ENCODE measurements around the gene SLC38A10.

Gene SLC38A10

DNA sequence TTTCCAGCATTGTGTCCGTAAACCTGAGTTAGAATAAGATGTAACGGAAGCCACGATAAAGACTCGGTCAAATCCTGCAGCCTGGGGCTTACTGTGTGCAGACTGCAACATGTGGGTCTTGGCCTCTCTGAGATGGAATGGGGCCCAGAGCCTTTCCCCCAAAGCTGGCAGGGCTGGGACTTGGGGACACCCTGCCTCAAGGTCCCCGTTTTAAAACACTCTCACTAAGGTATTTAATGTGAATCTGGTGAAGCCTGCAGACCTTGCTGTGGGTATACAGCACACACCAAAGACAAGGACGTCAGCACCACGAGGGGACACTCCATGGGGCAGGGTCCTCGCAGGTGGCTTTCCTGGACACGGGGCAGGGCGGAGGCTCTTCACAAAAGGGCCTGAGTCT is 53.9 kb downstream of the SLC38A10 start:
- Histone ChIP-seq H3K9me3 (ENCODE audit: control insufficient read depth, insufficient read depth, low read length) (no peaks in the 10 kb centered on the region), H4K20me1 (ENCODE audit: control insufficient read depth, insufficient read depth, low read depth, low read length) (peaks cover 11% of the 10 kb centered on the region; the same call in 1 of the 2 replicates), H3K27me3 (ENCODE audit: control insufficient read depth, low read length) (no peaks in the 10 kb centered on the region), H3K36me3 (ENCODE audit: control insufficient read depth, low read length) (peaks cover 45% of the 10 kb centered on the region), H3K4me1 (ENCODE audit: control insufficient read depth, low read length) (peaks cover 52% of the 10 kb centered on the region), H3K4me2 (ENCODE audit: low read length) (peak overlapping the region; percentile 99), H3K27ac (ENCODE audit: low read depth, low read length) (no peak overlapping the region), H3K79me2 (ENCODE audit: control insufficient read depth, low read length) (peaks cover 56% of the 10 kb centered on the region), H3K9me2 (replicated peaks; ENCODE audit: control insufficient read depth, low read length) (no peaks in the 10 kb centered on the region), H3K4me3 (ENCODE audit: low read length) (peak overlapping the region; percentile 95), H3F3A (ENCODE audit: control insufficient read depth, insufficient read depth) (peaks cover 7% of the 10 kb centered on the region; the same call in 1 of the 2 replicates)
- TF ChIP-seq, protein P1, sequence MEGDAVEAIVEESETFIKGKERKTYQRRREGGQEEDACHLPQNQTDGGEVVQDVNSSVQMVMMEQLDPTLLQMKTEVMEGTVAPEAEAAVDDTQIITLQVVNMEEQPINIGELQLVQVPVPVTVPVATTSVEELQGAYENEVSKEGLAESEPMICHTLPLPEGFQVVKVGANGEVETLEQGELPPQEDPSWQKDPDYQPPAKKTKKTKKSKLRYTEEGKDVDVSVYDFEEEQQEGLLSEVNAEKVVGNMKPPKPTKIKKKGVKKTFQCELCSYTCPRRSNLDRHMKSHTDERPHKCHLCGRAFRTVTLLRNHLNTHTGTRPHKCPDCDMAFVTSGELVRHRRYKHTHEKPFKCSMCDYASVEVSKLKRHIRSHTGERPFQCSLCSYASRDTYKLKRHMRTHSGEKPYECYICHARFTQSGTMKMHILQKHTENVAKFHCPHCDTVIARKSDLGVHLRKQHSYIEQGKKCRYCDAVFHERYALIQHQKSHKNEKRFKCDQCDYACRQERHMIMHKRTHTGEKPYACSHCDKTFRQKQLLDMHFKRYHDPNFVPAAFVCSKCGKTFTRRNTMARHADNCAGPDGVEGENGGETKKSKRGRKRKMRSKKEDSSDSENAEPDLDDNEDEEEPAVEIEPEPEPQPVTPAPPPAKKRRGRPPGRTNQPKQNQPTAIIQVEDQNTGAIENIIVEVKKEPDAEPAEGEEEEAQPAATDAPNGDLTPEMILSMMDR (IDR thresholded peaks at IDR 0.05; ENCODE audit: low read depth, low read length, poor library complexity, severe bottlenecking), result no peak
- TF ChIP-seq EZH2phosphoT487 (IDR thresholded peaks at IDR 0.05; ENCODE audit: borderline replicate concordance, low read length), result no peak

DNA sequence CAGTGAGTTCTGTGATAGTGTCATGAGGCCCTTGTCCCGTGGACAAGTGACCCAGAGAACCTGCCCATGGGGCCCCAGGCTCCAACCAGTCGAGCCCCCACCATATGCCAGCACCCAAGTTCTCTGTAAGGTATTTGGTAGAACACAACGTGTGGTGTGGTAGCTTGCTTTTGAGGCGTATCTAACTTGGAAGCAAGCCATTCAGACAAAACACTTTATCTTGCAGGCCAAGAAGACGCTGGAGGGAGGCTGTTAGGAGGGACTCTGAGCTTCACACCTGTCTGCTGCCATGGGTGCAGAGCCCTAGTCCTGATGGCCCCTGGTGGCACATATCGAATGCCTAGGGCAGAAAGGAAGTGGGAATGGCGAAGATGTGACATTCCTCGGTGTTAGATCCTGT is 54.3 kb downstream of the SLC38A10 start:
- Histone ChIP-seq H3K27ac (ENCODE audit: low read depth, low read length) (peak overlapping the region; percentile 58; the same call in 1 of the 2 replicates), H3K4me1 (ENCODE audit: control insufficient read depth, low read length) (peaks cover 50% of the 10 kb centered on the region), H3K9me3 (ENCODE audit: control insufficient read depth, insufficient read depth, low read length) (no peaks in the 10 kb centered on the region), H3K4me2 (ENCODE audit: low read length) (peak overlapping the region; percentile 99), H3K79me2 (ENCODE audit: control insufficient read depth, low read length) (peaks cover 56% of the 10 kb centered on the region), H3K36me3 (ENCODE audit: control insufficient read depth, low read length) (peaks cover 45% of the 10 kb centered on the region), H3K9me2 (replicated peaks; ENCODE audit: control insufficient read depth, low read length) (no peaks in the 10 kb centered on the region), H3K4me3 (ENCODE audit: low read length) (peak overlapping the region; percentile 95), H3F3A (ENCODE audit: control insufficient read depth, insufficient read depth) (peaks cover 7% of the 10 kb centered on the region; the same call in 1 of the 2 replicates), H4K20me1 (ENCODE audit: control insufficient read depth, insufficient read depth, low read depth, low read length) (peaks cover 11% of the 10 kb centered on the region; the same call in 1 of the 2 replicates), H3K27me3 (ENCODE audit: control insufficient read depth, low read length) (no peaks in the 10 kb centered on the region)
- TF ChIP-seq, protein P1 (IDR thresholded peaks at IDR 0.05; ENCODE audit: low read depth, low read length, poor library complexity, severe bottlenecking), result no peak
- no peak for TF ChIP-seq EZH2phosphoT487 (IDR thresholded peaks at IDR 0.05; ENCODE audit: borderline replicate concordance, low read length)

DNA sequence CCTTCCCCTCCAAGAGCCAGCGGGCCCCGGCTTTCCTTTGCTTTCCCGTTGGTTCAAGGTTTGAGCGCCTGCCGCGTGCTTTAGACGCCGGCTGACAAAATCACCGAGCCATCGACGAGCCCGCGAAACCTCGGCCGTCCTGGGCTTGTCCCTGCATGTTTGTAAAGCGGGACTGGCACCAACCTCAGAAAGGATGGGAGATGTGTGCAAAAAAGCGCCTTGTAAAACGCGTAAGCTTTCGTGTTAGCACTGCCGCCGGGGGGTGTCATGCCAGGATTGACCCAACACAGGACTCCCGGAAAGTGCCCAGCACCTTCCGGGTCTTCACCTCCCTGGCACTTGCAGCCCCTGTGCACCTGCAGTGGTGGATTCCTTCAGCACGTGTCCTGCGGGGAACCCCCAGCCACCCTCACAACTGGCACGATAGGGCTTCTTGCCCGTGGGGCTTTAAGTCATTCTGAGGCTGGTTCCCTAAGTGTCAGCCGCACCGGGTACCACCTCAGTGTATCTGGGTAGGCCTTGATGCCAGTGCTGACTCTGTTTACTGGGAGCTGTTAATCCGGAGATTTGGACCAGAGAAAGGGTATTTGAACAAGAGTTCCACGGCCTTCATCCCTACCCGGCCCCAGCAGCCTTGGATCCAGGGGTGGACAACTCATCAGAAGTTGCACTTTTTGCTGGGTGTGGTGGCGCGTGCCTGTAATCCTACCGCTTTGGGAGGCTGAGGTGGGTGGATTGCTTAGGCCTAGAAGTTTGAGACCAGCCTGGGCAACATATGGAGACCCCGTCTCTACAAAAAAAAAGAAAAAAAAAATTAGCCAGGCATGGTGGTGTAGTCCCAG is 55.2 kb downstream of the SLC38A10 start:
- Histone ChIP-seq H3K4me1 (ENCODE audit: control insufficient read depth, low read length) (peaks cover 42% of the 10 kb centered on the region), H3K79me2 (ENCODE audit: control insufficient read depth, low read length) (peaks cover 56% of the 10 kb centered on the region), H3K4me3 (ENCODE audit: low read length) (peak overlapping the region; percentile 95), H4K20me1 (ENCODE audit: control insufficient read depth, insufficient read depth, low read depth, low read length) (peaks cover 11% of the 10 kb centered on the region; the same call in 1 of the 2 replicates), H3K27ac (ENCODE audit: low read depth, low read length) (peak overlapping the region; percentile 58), H3K4me2 (ENCODE audit: low read length) (peak overlapping the region; percentile 99), H3K27me3 (ENCODE audit: control insufficient read depth, low read length) (no peaks in the 10 kb centered on the region), H3K9me2 (replicated peaks; ENCODE audit: control insufficient read depth, low read length) (no peaks in the 10 kb centered on the region), H3K36me3 (ENCODE audit: control insufficient read depth, low read length) (peaks cover 40% of the 10 kb centered on the region), H3F3A (ENCODE audit: control insufficient read depth, insufficient read depth) (peaks cover 7% of the 10 kb centered on the region; the same call in 1 of the 2 replicates), H3K9me3 (ENCODE audit: control insufficient read depth, insufficient read depth, low read length) (no peaks in the 10 kb centered on the region)
- TF ChIP-seq, protein P1 (IDR thresholded peaks at IDR 0.05; ENCODE audit: low read depth, low read length, poor library complexity, severe bottlenecking), result no peak
- TF ChIP-seq EZH2phosphoT487 (IDR thresholded peaks at IDR 0.05; ENCODE audit: borderline replicate concordance, low read length), result no peak
